K562 (cell line): ENCODE measurements around the gene CSNK1D. TPM values are rescaled to one million over a fixed set of nuclear protein-coding genes. Genes with fewer than 3 reads are reported as not detected.
A peak's percentile ranks its signal among the peaks of the same experiment; 100 is the strongest.

Experiments used
- DNMT1 ChIP-seq: fragments of 450-650 bp; IDR thresholded peaks from 2 replicates; pipeline ENCODE4 v1.6.1; 2016; ENCODE audit warnings: antibody characterized with exemption, mild to moderate bottlenecking
- EGR1 ChIP-seq: fragments of 450-650 bp; conservative IDR thresholded peaks from 2 replicates; pipeline ENCODE4 v1.6.1; 2017; ENCODE audit warnings: mild to moderate bottlenecking
- FIP1L1 ChIP-seq: fragments of 200-400 bp; formaldehyde crosslinking; IDR thresholded peaks from 2 replicates; pipeline ENCODE4 v1.6.1; 2018; ENCODE audit warnings: mild to moderate bottlenecking, low read depth, low read length; ENCODE audit not compliant: poor library complexity, severe bottlenecking
- FOXM1 ChIP-seq, 2 experiments: fragments of 450-650 bp in 1 of 2; sonication (generic) in 1 of 2; formaldehyde crosslinking in 1 of 2; IDR thresholded peaks; 2 replicates each; pipeline versions ENCODE4 v1.6.1 to v1.9.0; 2017 to 2022; ENCODE audit warnings: low read depth in 2 of 2, mild to moderate bottlenecking in 2 of 2, missing genetic modification reagents in 1 of 2, moderate library complexity in 1 of 2
- GATA2 ChIP-seq: sonication (generic); formaldehyde crosslinking; IDR thresholded peaks from 2 replicates; pipeline ENCODE4 v1.4.0; 2020; ENCODE audit warnings: mild to moderate bottlenecking, missing genetic modification reagents
- MAFK ChIP-seq: IDR thresholded peaks from 2 replicates; pipeline ENCODE4 v1.6.1; 2011; ENCODE audit warnings: low read length, improper control_type of control experiment
- NRF1 ChIP-seq, 2 experiments: fragments of 450-650 bp; IDR thresholded peaks in 1 of 2; conservative IDR thresholded peaks in 1 of 2; 2 replicates each; pipeline ENCODE4 v1.6.1; 2014; ENCODE audit warnings: mild to moderate bottlenecking in 2 of 2
- POLR2AphosphoS5 ChIP-seq: IDR thresholded peaks from 2 replicates; pipeline ENCODE4 v1.6.1; 2011; ENCODE audit warnings: mild to moderate bottlenecking, low read depth, low read length, moderate library complexity; ENCODE audit not compliant: control insufficient read depth, insufficient read depth
- SMARCE1 ChIP-seq: fragments of 450-650 bp; IDR thresholded peaks from 2 replicates; pipeline ENCODE4 v1.7.1; 2016; ENCODE audit warnings: mild to moderate bottlenecking
- SP2 ChIP-seq: IDR thresholded peaks from 2 replicates; pipeline ENCODE4 v1.6.1; 2011; ENCODE audit warnings: mild to moderate bottlenecking, low read depth, low read length, moderate library complexity; ENCODE audit not compliant: poor library complexity, severe bottlenecking; ENCODE audit errors: extremely low read depth
- ZNF436 ChIP-seq: fragments of 250-450, 450-650 bp; sonication (Bioruptor Pico); formaldehyde crosslinking; IDR thresholded peaks from 2 replicates; pipeline ENCODE4 v1.7.0; 2020; ENCODE audit warnings: mild to moderate bottlenecking
- ZNF551 ChIP-seq: fragments of 250-450 bp; sonication (Bioruptor Pico); IDR thresholded peaks from 2 replicates; pipeline ENCODE4 v1.5.0; 2021; ENCODE audit warnings: mild to moderate bottlenecking, moderate library complexity
- ZNF780A ChIP-seq: fragments of 250-450 bp; sonication (Bioruptor Pico); IDR thresholded peaks from 2 replicates; pipeline ENCODE4 v1.5.0; 2021; ENCODE audit warnings: mild to moderate bottlenecking
- polyA plus RNA-seq, 8 experiments: library from polyadenylated mRNA; depleted of rRNA in 4 of 8; stranded (reverse) in 5 of 8; unstranded in 3 of 8; fragments of >200 nt; fragmentation: Nextera tagmentation in 2 of 8; fragmentation: Illumina TruSeq in 1 of 8; extraction: Ambion mirVana in 2 of 8; extraction: Trizol in 1 of 8; gene quantifications; 2 replicates each; pipeline versions ENCODE4 v1.2.1 to v1.2.3, GENCODE V29; 2011 to 2014; ENCODE audit warnings: inconsistent platforms in 1 of 8, missing spikeins in 1 of 8
- total RNA-seq, 7 experiments: library from RNA; depleted of rRNA in 6 of 7; stranded (reverse); fragments of >200 nt in 6 of 7; fragmentation: Illumina TruSeq in 2 of 7; extraction: Trizol in 2 of 7; gene quantifications; 2 replicates each; pipeline versions ENCODE4 v1.2.1 to v1.2.3, GENCODE V29; 2011 to 2021; ENCODE audit warnings: low replicate concordance in 1 of 7
- TF ChIP-seq, protein P1 (sequence below): fragments of 250-450 bp; sonication (Bioruptor Pico); IDR thresholded peaks from 2 replicates; pipeline ENCODE4 v1.4.0; 2020
- TF ChIP-seq, protein P2 (sequence below): sonication (generic); formaldehyde crosslinking; IDR thresholded peaks from 2 replicates; pipeline ENCODE4 v1.8.1; 2023; ENCODE audit warnings: missing genetic modification reagents, mild to moderate bottlenecking, borderline replicate concordance
- TF ChIP-seq, protein P3 (sequence below): fragments of 250-450 bp; sonication (Bioruptor Pico); IDR thresholded peaks from 2 replicates; pipeline ENCODE4 v1.8.0; 2021; ENCODE audit warnings: borderline replicate concordance, mild to moderate bottlenecking, moderate library complexity; ENCODE audit not compliant: poor library complexity, severe bottlenecking

CSNK1D gene
- total and polyA plus RNA-seq, 9 of the 15 experiments (the other 6 are each of a cell fraction or from before 2014, with no cell fraction given) = 6.5 to 133 (median 41.3) TPM

DNA sequence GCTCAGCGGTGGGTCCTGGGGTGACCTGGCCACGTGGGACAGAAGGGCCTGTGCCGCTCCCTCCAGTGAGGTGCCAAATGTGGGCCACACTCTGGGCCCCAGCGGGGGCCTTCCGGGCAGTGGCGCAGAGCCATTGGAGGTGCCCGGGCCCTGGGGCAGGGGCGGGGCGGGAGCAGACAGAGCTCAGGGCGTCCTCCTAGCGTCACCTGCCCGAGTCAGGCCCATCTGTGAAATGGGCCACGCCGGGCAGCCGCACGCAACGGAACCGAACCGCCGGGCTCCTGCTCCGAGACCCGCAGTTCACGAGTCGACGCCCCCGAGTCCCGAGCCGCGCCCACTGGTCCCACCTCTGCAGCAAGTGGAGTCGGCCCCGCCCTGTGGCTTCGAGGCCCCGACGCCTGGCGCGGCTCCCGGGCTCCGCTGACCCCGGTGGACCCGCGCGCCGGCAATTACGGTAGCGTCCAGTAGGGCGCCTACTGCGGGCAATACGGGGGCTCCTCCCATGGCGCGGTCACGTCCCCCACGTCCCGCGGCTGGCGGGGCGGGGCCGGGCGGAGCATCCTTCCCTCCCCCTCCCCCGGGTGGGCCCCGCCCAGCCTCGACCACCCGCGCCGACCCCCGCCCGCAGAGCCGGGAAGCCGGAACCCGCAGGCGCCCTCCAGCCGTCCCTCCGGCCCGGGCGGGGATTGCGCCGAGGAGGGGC is 42.7 kb downstream of the CSNK1D start (continued):
- TF ChIP-seq, protein P1, sequence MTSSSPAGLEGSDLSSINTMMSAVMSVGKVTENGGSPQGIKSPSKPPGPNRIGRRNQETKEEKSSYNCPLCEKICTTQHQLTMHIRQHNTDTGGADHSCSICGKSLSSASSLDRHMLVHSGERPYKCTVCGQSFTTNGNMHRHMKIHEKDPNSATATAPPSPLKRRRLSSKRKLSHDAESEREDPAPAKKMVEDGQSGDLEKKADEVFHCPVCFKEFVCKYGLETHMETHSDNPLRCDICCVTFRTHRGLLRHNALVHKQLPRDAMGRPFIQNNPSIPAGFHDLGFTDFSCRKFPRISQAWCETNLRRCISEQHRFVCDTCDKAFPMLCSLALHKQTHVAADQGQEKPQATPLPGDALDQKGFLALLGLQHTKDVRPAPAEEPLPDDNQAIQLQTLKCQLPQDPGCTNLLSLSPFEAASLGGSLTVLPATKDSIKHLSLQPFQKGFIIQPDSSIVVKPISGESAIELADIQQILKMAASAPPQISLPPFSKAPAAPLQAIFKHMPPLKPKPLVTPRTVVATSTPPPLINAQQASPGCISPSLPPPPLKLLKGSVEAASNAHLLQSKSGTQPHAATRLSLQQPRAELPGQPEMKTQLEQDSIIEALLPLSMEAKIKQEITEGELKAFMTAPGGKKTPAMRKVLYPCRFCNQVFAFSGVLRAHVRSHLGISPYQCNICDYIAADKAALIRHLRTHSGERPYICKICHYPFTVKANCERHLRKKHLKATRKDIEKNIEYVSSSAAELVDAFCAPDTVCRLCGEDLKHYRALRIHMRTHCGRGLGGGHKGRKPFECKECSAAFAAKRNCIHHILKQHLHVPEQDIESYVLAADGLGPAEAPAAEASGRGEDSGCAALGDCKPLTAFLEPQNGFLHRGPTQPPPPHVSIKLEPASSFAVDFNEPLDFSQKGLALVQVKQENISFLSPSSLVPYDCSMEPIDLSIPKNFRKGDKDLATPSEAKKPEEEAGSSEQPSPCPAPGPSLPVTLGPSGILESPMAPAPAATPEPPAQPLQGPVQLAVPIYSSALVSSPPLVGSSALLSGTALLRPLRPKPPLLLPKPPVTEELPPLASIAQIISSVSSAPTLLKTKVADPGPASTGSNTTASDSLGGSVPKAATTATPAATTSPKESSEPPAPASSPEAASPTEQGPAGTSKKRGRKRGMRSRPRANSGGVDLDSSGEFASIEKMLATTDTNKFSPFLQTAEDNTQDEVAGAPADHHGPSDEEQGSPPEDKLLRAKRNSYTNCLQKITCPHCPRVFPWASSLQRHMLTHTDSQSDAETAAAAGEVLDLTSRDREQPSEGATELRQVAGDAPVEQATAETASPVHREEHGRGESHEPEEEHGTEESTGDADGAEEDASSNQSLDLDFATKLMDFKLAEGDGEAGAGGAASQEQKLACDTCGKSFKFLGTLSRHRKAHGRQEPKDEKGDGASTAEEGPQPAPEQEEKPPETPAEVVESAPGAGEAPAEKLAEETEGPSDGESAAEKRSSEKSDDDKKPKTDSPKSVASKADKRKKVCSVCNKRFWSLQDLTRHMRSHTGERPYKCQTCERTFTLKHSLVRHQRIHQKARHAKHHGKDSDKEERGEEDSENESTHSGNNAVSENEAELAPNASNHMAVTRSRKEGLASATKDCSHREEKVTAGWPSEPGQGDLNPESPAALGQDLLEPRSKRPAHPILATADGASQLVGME (CRISPR knock-in tag) = no peak
- TF ChIP-seq SMARCE1 (no peak), ZNF551 (no peak), EGR1 (peak; percentile 84), ZNF436 (CRISPR knock-in tag) (no peak), POLR2AphosphoS5 (no peak), NRF1 (conservative IDR thresholded peaks at IDR 0.05 in 1 of 2, IDR thresholded peaks at IDR 0.05 in 1 of 2) (peak in 1 of 2 experiments; percentile 27; a peak in 2 of 4 replicates), MAFK (peak; percentile 91), ZNF780A (CRISPR knock-in tag) (no peak), DNMT1 (no peak), SP2 (no peak), FOXM1 (IDR thresholded peaks at IDR 0.05; ENCODE audit: low read depth) (no peak), FOXM1 (CRISPR knock-in tag; IDR thresholded peaks at IDR 0.05; ENCODE audit: low read depth) (no peak), FIP1L1 (peak; percentile 11), GATA2 (CRISPR knock-in tag) (no peak)
- TF ChIP-seq, protein P2, sequence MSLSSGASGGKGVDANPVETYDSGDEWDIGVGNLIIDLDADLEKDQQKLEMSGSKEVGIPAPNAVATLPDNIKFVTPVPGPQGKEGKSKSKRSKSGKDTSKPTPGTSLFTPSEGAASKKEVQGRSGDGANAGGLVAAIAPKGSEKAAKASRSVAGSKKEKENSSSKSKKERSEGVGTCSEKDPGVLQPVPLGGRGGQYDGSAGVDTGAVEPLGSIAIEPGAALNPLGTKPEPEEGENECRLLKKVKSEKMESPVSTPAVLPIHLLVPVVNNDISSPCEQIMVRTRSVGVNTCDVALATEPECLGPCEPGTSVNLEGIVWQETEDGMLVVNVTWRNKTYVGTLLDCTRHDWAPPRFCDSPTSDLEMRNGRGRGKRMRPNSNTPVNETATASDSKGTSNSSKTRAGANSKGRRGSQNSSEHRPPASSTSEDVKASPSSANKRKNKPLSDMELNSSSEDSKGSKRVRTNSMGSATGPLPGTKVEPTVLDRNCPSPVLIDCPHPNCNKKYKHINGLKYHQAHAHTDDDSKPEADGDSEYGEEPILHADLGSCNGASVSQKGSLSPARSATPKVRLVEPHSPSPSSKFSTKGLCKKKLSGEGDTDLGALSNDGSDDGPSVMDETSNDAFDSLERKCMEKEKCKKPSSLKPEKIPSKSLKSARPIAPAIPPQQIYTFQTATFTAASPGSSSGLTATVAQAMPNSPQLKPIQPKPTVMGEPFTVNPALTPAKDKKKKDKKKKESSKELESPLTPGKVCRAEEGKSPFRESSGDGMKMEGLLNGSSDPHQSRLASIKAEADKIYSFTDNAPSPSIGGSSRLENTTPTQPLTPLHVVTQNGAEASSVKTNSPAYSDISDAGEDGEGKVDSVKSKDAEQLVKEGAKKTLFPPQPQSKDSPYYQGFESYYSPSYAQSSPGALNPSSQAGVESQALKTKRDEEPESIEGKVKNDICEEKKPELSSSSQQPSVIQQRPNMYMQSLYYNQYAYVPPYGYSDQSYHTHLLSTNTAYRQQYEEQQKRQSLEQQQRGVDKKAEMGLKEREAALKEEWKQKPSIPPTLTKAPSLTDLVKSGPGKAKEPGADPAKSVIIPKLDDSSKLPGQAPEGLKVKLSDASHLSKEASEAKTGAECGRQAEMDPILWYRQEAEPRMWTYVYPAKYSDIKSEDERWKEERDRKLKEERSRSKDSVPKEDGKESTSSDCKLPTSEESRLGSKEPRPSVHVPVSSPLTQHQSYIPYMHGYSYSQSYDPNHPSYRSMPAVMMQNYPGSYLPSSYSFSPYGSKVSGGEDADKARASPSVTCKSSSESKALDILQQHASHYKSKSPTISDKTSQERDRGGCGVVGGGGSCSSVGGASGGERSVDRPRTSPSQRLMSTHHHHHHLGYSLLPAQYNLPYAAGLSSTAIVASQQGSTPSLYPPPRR (CRISPR knock-in tag) = no peak
- TF ChIP-seq, protein P3, sequence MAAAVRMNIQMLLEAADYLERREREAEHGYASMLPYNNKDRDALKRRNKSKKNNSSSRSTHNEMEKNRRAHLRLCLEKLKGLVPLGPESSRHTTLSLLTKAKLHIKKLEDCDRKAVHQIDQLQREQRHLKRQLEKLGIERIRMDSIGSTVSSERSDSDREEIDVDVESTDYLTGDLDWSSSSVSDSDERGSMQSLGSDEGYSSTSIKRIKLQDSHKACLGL (CRISPR knock-in tag) = no peak
